ENCODE measurements around the gene KIF24.
"Not testable (repeated sequence)": the region's sequence is repeated elsewhere in the genome, so short reads cannot be mapped to it uniquely, and the experiment has no call there.

KIF24 gene

GRCh38 chr9:34363619-34364351 is 34.7 kb upstream of the KIF24 start:
- TF ChIP-seq CTCF (IDR thresholded peaks at IDR 0.05; ENCODE audit: control extremely low read depth, extremely low read depth, low read depth, missing control alignments): no peak
- CTCF ChIA-PET: interaction anchor here (1.5 to 1.6 kb wide), 2 partner anchors 17 to 30 kb away, joined by 5 read pairs; no protein-coding TSS in a partner anchor
- no peak for DNase-seq (ENCODE audit: extremely low spot score)
- POLR2A ChIA-PET: no interaction called here

- no peak for DNase-seq (ENCODE audit: extremely low spot score)
- no peak for TF ChIP-seq CTCF (IDR thresholded peaks at IDR 0.05; ENCODE audit: control extremely low read depth, extremely low read depth, low read depth, missing control alignments)
- ChIA-PET CTCF (interaction anchor here (1.0 kb wide), 1 partner anchor 15 kb away, joined by 3 read pairs; no protein-coding TSS in a partner anchor), POLR2A (no interaction called here)
These were observed 33.6 kb upstream of the KIF24 start for GRCh38 chr9:34362614-34363214.

GRCh38 chr9:34352957-34353356 is 23.9 kb upstream of the KIF24 start:
- CTCF ChIA-PET: interaction anchor here (1.5 kb wide), 1 partner anchor 27 kb away, joined by 6 read pairs; no protein-coding TSS in a partner anchor
- POLR2A ChIA-PET; DNase-seq (ENCODE audit: extremely low spot score): not testable (repeated sequence)

- DNase-seq (ENCODE audit: extremely low spot score): not testable (repeated sequence)
These were observed 23.1 kb upstream of the KIF24 start for GRCh38 chr9:34352122-34352652.

GRCh38 chr9:34349324-34349723 is 20.3 kb upstream of the KIF24 start:
- no peak for TF ChIP-seq CTCF (IDR thresholded peaks at IDR 0.05; ENCODE audit: control extremely low read depth, extremely low read depth, low read depth, missing control alignments)
- DNase-seq (ENCODE audit: extremely low spot score): no peak
- ChIA-PET CTCF (interaction anchor here (1.1 to 2.0 kb wide), 3 partner anchors 10 to 30 kb away, joined by 3 to 11 read pairs (median 4); no protein-coding TSS in a partner anchor), POLR2A (no interaction called here)

More at GRCh38 chr9:34352122-34352652, 23.1 kb upstream of the KIF24 start:
- CTCF ChIA-PET: interaction anchor here (1.5 kb wide), 1 partner anchor 27 kb away, joined by 6 read pairs; no protein-coding TSS in a partner anchor
- POLR2A ChIA-PET: not testable (repeated sequence)

- TF ChIP-seq CTCF (IDR thresholded peaks at IDR 0.05; ENCODE audit: control extremely low read depth, extremely low read depth, low read depth, missing control alignments): no peak
- no peak for DNase-seq (ENCODE audit: extremely low spot score)
- ChIA-PET POLR2A (interaction anchor here (0.6 to 0.7 kb wide), 2 partner anchors 25 to 41 kb away, joined by 3 read pairs; no protein-coding TSS in a partner anchor), CTCF (interaction anchor here (0.9 to 2.0 kb wide), 6 partner anchors 15 to 56 kb away, joined by 3 to 10 read pairs (median 4); no protein-coding TSS in a partner anchor)
These were observed 18.7 kb upstream of the KIF24 start for GRCh38 chr9:34347800-34348158.

- ChIA-PET POLR2A (interaction anchor here (0.6 to 0.7 kb wide), 2 partner anchors 26 to 41 kb away, joined by 3 read pairs; no protein-coding TSS in a partner anchor), CTCF (interaction anchor here (0.9 to 2.0 kb wide), 8 partner anchors 13 to 56 kb away, joined by 3 to 10 read pairs (median 6); partner anchors contain the start of gene MYORG)
- no peak for TF ChIP-seq CTCF (IDR thresholded peaks at IDR 0.05; ENCODE audit: control extremely low read depth, extremely low read depth, low read depth, missing control alignments)
- DNase-seq (ENCODE audit: extremely low spot score): no peak
These were observed 18.1 kb upstream of the KIF24 start for GRCh38 chr9:34346873-34347799.
